ENCODE measurements around the gene MEF2D.

MEF2D gene

GRCh38 chr1:156532374-156532773 lies 31.8 kb upstream of the MEF2D start:
- H3K9me3 ChIP-seq (ENCODE audit: control insufficient read depth, insufficient read depth, low read length): no peaks in the 10 kb centered on the region
- no peak overlapping the region for H3K9ac ChIP-seq (ENCODE audit: low read depth, low read length)
- no peaks in the 10 kb centered on the region for H3K4me1 ChIP-seq (ENCODE audit: insufficient read depth, low read length)
- no peaks in the 10 kb centered on the region; the same call in 1 of the 2 replicates for H3K36me3 ChIP-seq (ENCODE audit: insufficient read depth, low read length)

DNA sequence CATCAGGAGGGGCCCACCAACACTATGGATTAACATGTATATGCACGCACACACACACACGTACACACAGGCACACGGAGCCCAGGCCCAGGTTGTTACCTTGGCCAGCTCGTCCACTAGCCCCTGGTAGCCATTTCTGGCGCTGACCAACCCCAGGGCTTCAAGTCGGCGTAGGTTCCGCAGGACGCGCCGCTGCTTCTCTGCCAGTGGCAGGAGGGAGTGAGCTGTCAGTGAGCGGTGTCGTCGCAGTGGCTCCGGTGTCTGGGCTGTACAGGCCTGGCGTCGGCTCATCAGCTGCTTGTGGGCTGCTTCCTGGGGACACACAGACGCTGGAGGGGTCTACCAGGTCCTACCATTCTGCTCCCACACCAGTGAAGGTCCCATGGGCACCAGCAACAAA lies 29.4 kb upstream of the MEF2D start:
- Histone ChIP-seq H3K9ac (ENCODE audit: low read depth, low read length) (no peak overlapping the region), H3K9me3 (ENCODE audit: control insufficient read depth, insufficient read depth, low read length) (no peaks in the 10 kb centered on the region), H3K36me3 (ENCODE audit: insufficient read depth, low read length) (peaks cover 4% of the 10 kb centered on the region; the same call in 1 of the 2 replicates), H3K4me1 (ENCODE audit: insufficient read depth, low read length) (peaks cover 10% of the 10 kb centered on the region)

DNA sequence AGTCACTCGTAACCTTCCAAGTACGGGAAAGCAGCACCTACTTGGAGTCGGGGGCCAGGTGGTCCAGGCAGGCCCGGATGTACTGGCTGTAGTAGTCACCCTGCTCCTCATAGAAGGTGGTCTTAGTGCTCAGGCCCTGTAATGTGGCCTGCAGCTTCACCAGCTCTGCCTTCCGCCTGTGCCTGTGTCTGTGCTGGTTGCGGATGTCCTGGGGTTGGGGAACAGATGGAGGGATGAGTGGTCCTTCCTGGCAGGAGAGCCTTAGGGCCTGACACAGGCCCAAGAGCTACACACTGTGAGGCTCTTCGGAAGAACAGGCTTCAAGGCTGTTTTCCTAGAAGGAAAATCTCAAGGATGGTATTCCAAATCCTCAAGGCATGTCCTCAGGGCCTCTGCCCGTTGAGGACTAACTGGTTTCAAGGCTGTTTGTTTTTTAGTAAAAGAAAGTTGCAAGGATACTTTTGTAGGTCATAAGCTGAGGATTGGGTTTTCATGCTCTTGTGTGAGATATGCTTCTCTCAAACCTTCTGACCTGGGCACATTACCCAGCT lies 28.4 kb upstream of the MEF2D start:
- H3K9ac ChIP-seq (ENCODE audit: low read depth, low read length): no peak overlapping the region
- H3K9me3 ChIP-seq (ENCODE audit: control insufficient read depth, insufficient read depth, low read length): no peaks in the 10 kb centered on the region
- peaks cover 10% of the 10 kb centered on the region for H3K4me1 ChIP-seq (ENCODE audit: insufficient read depth, low read length)
- peaks cover 4% of the 10 kb centered on the region; the same call in 1 of the 2 replicates for H3K36me3 ChIP-seq (ENCODE audit: insufficient read depth, low read length)

- H3K4me1 ChIP-seq (ENCODE audit: insufficient read depth, low read length): peaks cover 10% of the 10 kb centered on the region
- H3K9ac ChIP-seq (ENCODE audit: low read depth, low read length): no peak overlapping the region
- H3K36me3 ChIP-seq (ENCODE audit: insufficient read depth, low read length): peaks cover 4% of the 10 kb centered on the region; the same call in 1 of the 2 replicates
- H3K9me3 ChIP-seq (ENCODE audit: control insufficient read depth, insufficient read depth, low read length): no peaks in the 10 kb centered on the region
These were observed 27.7 kb upstream of the MEF2D start for GRCh38 chr1:156528231-156528630.

DNA sequence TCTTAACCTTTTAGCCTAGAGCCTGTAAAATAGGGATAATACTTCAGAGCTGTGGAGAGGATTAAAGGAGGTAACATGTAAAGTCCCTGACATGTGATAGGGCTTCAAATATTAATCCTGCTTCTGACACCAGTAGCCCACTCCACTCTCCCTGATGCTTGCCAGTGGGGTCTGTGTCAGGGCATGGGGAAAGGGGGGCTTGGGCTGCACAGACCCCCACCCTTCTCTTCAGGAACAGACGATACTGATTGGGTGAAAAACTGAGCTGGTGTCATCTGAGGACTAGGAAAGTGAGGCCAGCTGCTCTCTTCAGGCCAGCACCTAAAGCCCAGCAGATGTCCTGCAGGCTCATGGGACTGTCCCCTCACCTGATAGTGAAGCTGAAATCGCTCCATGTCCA lies 27.0 kb upstream of the MEF2D start:
- H3K9ac ChIP-seq (ENCODE audit: low read depth, low read length): no peak overlapping the region
- H3K9me3 ChIP-seq (ENCODE audit: control insufficient read depth, insufficient read depth, low read length): no peaks in the 10 kb centered on the region
- peaks cover 4% of the 10 kb centered on the region; the same call in 1 of the 2 replicates for H3K36me3 ChIP-seq (ENCODE audit: insufficient read depth, low read length)
- peaks cover 10% of the 10 kb centered on the region for H3K4me1 ChIP-seq (ENCODE audit: insufficient read depth, low read length)

- Histone ChIP-seq H3K9ac (ENCODE audit: low read depth, low read length) (no peak overlapping the region), H3K4me1 (ENCODE audit: insufficient read depth, low read length) (peaks cover 10% of the 10 kb centered on the region), H3K36me3 (ENCODE audit: insufficient read depth, low read length) (peaks cover 4% of the 10 kb centered on the region; the same call in 1 of the 2 replicates)
These were observed 25.4 kb upstream of the MEF2D start for GRCh38 chr1:156525856-156526489.

DNA sequence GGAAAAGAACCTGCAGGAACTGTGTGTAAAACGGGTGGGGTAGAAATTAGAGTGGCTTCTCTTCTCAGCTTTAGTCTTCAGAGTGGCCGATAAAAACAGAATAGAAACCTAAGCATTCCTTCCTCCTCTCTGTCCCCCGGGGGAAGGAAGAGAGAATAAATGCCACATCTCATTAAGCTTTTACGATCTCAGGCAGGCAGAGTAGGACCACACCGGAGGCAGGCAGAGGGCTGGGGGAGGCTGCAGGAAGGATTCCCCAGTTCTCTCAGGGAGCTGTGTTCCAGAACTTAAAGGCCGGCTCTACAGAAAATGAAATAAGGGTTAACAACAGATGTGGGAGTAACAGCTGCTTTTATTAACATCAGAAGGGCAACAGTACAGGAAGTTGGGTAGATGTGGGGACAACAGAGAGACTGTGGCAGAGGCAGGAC lies 24.5 kb upstream of the MEF2D start:
- H3K9ac ChIP-seq (ENCODE audit: low read depth, low read length): no peak overlapping the region
- peaks cover 4% of the 10 kb centered on the region; the same call in 1 of the 2 replicates for H3K36me3 ChIP-seq (ENCODE audit: insufficient read depth, low read length)
- peaks cover 10% of the 10 kb centered on the region for H3K4me1 ChIP-seq (ENCODE audit: insufficient read depth, low read length)
- no peaks in the 10 kb centered on the region for H3K9me3 ChIP-seq (ENCODE audit: control insufficient read depth, insufficient read depth, low read length)

More at GRCh38 chr1:156525856-156526489, 25.4 kb upstream of the MEF2D start:
- H3K9me3 ChIP-seq (ENCODE audit: control insufficient read depth, insufficient read depth, low read length): no peaks in the 10 kb centered on the region

DNA sequence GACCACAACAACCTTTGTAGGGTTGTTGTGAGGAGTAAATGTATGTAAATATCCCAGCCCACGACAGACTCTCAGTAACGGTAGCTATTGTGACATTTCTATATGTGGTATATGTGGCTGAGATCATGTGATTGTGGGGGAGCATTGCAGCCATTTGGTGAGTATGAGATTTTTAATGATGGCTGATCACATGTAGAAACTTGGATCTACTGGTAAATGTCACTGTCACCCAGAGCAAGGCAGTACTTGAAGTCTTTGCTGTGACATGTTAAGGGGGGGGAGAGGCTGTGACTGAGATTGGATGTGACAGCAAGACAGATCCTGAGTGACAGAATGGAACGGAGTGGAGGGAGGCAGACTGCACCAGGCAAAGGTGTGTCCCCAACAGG lies 23.9 kb upstream of the MEF2D start:
- Histone ChIP-seq H3K9me3 (ENCODE audit: control insufficient read depth, insufficient read depth, low read length) (no peaks in the 10 kb centered on the region), H3K36me3 (ENCODE audit: insufficient read depth, low read length) (peaks cover 4% of the 10 kb centered on the region; the same call in 1 of the 2 replicates), H3K4me1 (ENCODE audit: insufficient read depth, low read length) (peaks cover 10% of the 10 kb centered on the region), H3K9ac (ENCODE audit: low read depth, low read length) (no peak overlapping the region)

- H3K9ac ChIP-seq (ENCODE audit: low read depth, low read length): no peak overlapping the region
- peaks cover 10% of the 10 kb centered on the region for H3K4me1 ChIP-seq (ENCODE audit: insufficient read depth, low read length)
- H3K9me3 ChIP-seq (ENCODE audit: control insufficient read depth, insufficient read depth, low read length): no peaks in the 10 kb centered on the region
- H3K36me3 ChIP-seq (ENCODE audit: insufficient read depth, low read length): peaks cover 4% of the 10 kb centered on the region; the same call in 1 of the 2 replicates
These were observed 23.4 kb upstream of the MEF2D start for GRCh38 chr1:156523801-156524480.

DNA sequence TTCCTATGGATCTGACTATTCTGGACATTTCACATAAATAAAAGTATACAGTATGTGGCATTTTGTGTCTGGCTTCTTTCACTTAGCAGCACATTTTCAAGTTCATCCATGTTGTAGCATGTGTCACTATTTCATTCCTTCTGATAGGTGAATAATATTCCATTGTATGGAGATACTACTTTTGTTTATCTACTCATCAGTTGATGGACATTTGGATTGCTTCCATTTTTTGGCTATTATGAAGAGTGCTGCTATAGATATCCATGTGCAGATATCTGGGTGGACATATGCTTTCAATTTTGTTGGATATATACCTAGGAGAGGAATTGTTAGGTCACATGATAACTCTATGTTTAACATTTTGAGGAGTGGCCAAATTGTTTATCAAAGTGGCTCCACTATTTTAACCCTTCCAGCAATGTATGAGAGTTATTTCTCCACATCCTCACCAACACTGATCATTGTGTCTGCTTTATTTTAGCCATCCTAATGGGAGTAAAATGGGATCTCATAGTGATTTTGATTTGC lies 21.9 kb upstream of the MEF2D start:
- H3K36me3 ChIP-seq (ENCODE audit: insufficient read depth, low read length): peaks cover 4% of the 10 kb centered on the region; the same call in 1 of the 2 replicates
- no peak overlapping the region for H3K9ac ChIP-seq (ENCODE audit: low read depth, low read length)
- peaks cover 10% of the 10 kb centered on the region for H3K4me1 ChIP-seq (ENCODE audit: insufficient read depth, low read length)
- no peaks in the 10 kb centered on the region for H3K9me3 ChIP-seq (ENCODE audit: control insufficient read depth, insufficient read depth, low read length)

DNA sequence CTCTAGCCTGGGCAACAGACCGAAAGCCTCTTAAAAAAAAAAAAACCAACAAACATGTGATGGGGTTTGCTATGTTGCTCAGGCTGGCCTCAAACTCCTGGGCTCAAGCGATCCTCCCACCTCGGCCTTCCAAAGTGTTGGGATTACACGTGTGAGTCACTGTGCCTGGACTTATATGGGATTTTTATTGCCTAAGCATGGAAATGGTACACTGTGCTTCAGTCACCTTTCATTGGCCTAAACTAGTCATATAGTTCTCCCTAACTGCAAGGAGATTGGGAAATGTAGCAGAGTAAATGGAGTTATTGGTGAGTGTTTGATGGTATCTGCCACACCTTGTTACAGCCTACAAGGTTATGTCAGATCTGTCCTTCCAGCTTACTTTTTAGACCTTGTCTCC lies 17.2 kb upstream of the MEF2D start:
- Histone ChIP-seq H3K36me3 (ENCODE audit: insufficient read depth, low read length) (no peaks in the 10 kb centered on the region), H3K4me1 (ENCODE audit: insufficient read depth, low read length) (no peaks in the 10 kb centered on the region), H3K9me3 (ENCODE audit: control insufficient read depth, insufficient read depth, low read length) (no peaks in the 10 kb centered on the region), H3K9ac (ENCODE audit: low read depth, low read length) (no peak overlapping the region)

- no peak overlapping the region for H3K9ac ChIP-seq (ENCODE audit: low read depth, low read length)
- no peaks in the 10 kb centered on the region for H3K9me3 ChIP-seq (ENCODE audit: control insufficient read depth, insufficient read depth, low read length)
- no peaks in the 10 kb centered on the region for H3K4me1 ChIP-seq (ENCODE audit: insufficient read depth, low read length)
- H3K36me3 ChIP-seq (ENCODE audit: insufficient read depth, low read length): no peaks in the 10 kb centered on the region
These were observed 16.2 kb upstream of the MEF2D start for GRCh38 chr1:156516821-156517220.

GRCh38 chr1:156515956-156516355 lies 15.4 kb upstream of the MEF2D start:
- Histone ChIP-seq H3K36me3 (ENCODE audit: insufficient read depth, low read length) (no peaks in the 10 kb centered on the region), H3K4me1 (ENCODE audit: insufficient read depth, low read length) (no peaks in the 10 kb centered on the region), H3K9me3 (ENCODE audit: control insufficient read depth, insufficient read depth, low read length) (no peaks in the 10 kb centered on the region), H3K9ac (ENCODE audit: low read depth, low read length) (no peak overlapping the region)

DNA sequence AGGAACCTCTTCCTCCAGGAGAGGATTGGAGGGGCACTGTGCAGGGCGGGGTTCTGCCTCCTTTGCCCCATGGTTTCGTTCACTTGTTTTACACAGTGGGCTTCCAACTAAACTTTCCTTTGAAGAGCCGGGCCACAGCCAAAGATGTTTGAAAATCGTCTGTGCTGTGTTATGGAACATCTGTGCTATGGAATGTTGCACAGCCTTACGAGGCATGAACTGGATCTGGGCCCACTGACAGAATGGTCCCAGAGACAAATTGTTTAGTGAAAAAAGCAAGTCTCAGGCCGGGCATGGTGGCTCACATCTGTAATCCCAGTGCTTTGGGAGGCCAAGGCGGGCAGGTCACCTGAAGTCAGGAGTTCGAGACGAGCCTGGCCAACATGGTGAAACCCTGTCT lies 12.6 kb upstream of the MEF2D start:
- Histone ChIP-seq H3K4me1 (ENCODE audit: insufficient read depth, low read length) (peaks cover 6% of the 10 kb centered on the region; the same call in 1 of the 2 replicates), H3K9ac (ENCODE audit: low read depth, low read length) (no peak overlapping the region), H3K36me3 (ENCODE audit: insufficient read depth, low read length) (no peaks in the 10 kb centered on the region), H3K9me3 (ENCODE audit: control insufficient read depth, insufficient read depth, low read length) (no peaks in the 10 kb centered on the region)

Measured in ES-I3 (cell line).